Omental fat pad (tissue), 4 donors: ENCODE data around the gene RBM41. TPM values are rescaled to one million over a fixed set of nuclear protein-coding genes. Genes with fewer than 3 reads are reported as not detected.
"Not testable (repeated sequence)": the region's sequence is repeated elsewhere in the genome, so short reads cannot be mapped to it uniquely, and the experiment has no call there.

ENCODE experiments used
- ATAC-seq: fragments of 150-250 bp; one replicate; pipeline ENCODE4 v1.9.1; 2016; ENCODE audit warnings: mild to moderate bottlenecking, moderate library complexity; ENCODE audit not compliant: low FRiP score
- DNase-seq: peaks from one replicate; pipeline ENCODE4 v3.0.0-alpha.2; 2019; ENCODE audit warnings: low spot score
- total RNA-seq, 4 donors: library from RNA; depleted of rRNA; stranded (reverse); fragments of >200 nt; gene quantifications; one replicate each; pipeline ENCODE4 v1.1.0, GENCODE V29; 2016
- TF ChIP-seq, protein P1 (sequence below), 3 donors: fragments of 450-650 bp; IDR thresholded peaks; one replicate each; pipeline ENCODE4 v1.5.1; 2016 to 2017; ENCODE audit warnings: antibody characterized with exemption in 3 of 3, mild to moderate bottlenecking in 3 of 3, moderate library complexity in 2 of 3

The RBM41 gene
- total RNA-seq, 4 donors from 2014 or later, result 8.5 to 21.0 (median 10.9) TPM

- TF ChIP-seq, protein P1, sequence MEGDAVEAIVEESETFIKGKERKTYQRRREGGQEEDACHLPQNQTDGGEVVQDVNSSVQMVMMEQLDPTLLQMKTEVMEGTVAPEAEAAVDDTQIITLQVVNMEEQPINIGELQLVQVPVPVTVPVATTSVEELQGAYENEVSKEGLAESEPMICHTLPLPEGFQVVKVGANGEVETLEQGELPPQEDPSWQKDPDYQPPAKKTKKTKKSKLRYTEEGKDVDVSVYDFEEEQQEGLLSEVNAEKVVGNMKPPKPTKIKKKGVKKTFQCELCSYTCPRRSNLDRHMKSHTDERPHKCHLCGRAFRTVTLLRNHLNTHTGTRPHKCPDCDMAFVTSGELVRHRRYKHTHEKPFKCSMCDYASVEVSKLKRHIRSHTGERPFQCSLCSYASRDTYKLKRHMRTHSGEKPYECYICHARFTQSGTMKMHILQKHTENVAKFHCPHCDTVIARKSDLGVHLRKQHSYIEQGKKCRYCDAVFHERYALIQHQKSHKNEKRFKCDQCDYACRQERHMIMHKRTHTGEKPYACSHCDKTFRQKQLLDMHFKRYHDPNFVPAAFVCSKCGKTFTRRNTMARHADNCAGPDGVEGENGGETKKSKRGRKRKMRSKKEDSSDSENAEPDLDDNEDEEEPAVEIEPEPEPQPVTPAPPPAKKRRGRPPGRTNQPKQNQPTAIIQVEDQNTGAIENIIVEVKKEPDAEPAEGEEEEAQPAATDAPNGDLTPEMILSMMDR (IDR thresholded peaks at IDR 0.05), result no peak
These were observed 15.6 kb downstream of the RBM41 start for GRCh38 chrX:107102980-107103379.

GRCh38 chrX:107076158-107076557, 42.5 kb downstream of the RBM41 start:
- TF ChIP-seq, protein P1 (IDR thresholded peaks at IDR 0.05), result no peak
- DNase-seq, result no peak
- ATAC-seq, result no peak

More at GRCh38 chrX:107102980-107103379, 15.6 kb downstream of the RBM41 start:
- ATAC-seq (no peak), DNase-seq (no peak)

- DNase-seq, ATAC-seq: not testable (repeated sequence)
These were observed 60.9 kb downstream of the RBM41 start for GRCh38 chrX:107057731-107058130.

DNA sequence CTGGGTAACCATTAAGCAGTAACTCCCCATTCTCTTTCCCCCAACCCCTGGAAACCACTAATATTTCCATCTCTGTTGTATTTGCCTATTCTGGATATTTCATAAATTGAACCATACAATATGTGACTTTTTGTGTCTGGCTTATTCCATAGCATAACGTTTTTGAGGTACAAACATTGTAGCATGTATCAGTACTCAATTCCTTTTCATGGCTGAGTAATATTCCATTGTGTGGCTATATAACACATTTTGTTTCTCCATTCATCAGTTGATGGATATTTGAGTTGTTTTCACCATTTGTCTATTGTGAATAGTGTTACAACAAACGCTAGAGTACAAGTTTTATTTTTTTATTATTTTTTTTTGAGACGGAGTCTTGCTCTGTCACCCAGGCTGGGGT, 63.6 kb downstream of the RBM41 start:
- TF ChIP-seq, protein P1 (IDR thresholded peaks at IDR 0.05), result no peak

DNA sequence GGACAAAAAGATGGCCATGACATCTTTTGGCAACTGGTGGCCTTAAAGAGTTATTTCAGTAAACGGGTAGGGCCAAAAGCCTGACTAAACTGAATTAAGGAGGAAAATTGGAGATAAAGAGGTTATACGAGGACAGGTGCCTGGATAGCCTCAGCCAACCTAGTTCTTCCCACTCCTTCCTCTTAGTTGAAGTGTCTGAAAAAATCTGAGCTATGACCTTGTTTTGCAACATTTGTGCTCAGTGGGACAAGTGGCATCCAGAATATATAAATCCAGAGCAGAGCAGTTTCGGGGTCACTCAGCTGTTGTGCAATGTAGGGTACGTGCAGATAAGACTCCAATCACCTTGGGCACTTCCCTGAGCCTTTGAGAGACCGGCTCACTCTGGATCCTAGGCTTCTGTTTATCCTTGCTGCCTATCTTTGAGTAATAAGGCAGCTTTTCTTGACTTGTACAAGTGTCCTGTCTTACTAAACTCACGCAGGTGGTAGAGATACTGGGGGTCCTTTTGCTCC, 68.4 kb downstream of the RBM41 start:
- ATAC-seq (no peak), DNase-seq (no peak)
- TF ChIP-seq, protein P1 (IDR thresholded peaks at IDR 0.05), result no peak

More for the DNA sequence above, 63.6 kb downstream of the RBM41 start:
- ATAC-seq (no peak), DNase-seq (no peak)

- TF ChIP-seq, protein P1 (IDR thresholded peaks at IDR 0.05), result no peak
- ATAC-seq, result no peak
- no peak for DNase-seq
These were observed 71.0 kb downstream of the RBM41 start for GRCh38 chrX:107047622-107048021.

GRCh38 chrX:107029752-107030151, 88.9 kb downstream of the RBM41 start:
- no peak for ATAC-seq
- DNase-seq, result no peak
- TF ChIP-seq, protein P1 (IDR thresholded peaks at IDR 0.05), result no peak
